ENCODE data around the gene CBFA2T3.

CBFA2T3 gene

DNA sequence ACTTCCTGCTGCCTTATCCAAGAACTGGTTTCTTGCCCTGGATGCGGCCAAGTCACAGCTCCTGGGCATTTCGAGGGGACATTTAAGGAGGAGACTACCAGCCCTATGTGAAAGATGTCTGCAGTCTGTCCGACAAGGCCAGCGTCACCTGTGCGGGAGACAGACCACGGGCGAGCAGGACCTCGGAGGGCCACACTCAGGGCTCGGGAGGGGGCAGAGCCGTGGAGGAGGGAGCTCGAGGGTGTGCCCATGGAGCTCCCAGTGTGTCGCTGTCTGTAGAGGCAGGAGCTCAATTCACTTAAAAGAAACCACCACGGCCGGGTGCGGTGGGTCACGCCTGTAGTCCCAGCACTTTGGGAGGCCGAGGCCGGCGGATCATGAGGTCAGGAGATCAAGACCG, 33.3 kb downstream of the CBFA2T3 start:
- H3K4me1 ChIP-seq (ENCODE audit: low read length), result peaks cover 26% of the 10 kb centered on the region
- no peak overlapping the region for H3K9ac ChIP-seq (ENCODE audit: low read length)
- H3K9me3 ChIP-seq (ENCODE audit: insufficient read depth, low read length), result no peaks in the 10 kb centered on the region
- H4K20me1 ChIP-seq (ENCODE audit: insufficient read depth, low read length), result peaks cover 12% of the 10 kb centered on the region
- TF ChIP-seq, protein P1, sequence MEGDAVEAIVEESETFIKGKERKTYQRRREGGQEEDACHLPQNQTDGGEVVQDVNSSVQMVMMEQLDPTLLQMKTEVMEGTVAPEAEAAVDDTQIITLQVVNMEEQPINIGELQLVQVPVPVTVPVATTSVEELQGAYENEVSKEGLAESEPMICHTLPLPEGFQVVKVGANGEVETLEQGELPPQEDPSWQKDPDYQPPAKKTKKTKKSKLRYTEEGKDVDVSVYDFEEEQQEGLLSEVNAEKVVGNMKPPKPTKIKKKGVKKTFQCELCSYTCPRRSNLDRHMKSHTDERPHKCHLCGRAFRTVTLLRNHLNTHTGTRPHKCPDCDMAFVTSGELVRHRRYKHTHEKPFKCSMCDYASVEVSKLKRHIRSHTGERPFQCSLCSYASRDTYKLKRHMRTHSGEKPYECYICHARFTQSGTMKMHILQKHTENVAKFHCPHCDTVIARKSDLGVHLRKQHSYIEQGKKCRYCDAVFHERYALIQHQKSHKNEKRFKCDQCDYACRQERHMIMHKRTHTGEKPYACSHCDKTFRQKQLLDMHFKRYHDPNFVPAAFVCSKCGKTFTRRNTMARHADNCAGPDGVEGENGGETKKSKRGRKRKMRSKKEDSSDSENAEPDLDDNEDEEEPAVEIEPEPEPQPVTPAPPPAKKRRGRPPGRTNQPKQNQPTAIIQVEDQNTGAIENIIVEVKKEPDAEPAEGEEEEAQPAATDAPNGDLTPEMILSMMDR (IDR thresholded peaks at IDR 0.05; ENCODE audit: low read depth, low read length), result no peak
- TF ChIP-seq EZH2phosphoT487 (IDR thresholded peaks at IDR 0.05; ENCODE audit: low read depth), result no peak
- no peak overlapping the region for H3K4me3 ChIP-seq (ENCODE audit: low read length)
- no peak overlapping the region for H3K27ac ChIP-seq (ENCODE audit: low read length)
- H3K36me3 ChIP-seq (replicated peaks; ENCODE audit: low read depth, low read length), result no peaks in the 10 kb centered on the region
- no peaks in the 10 kb centered on the region for H3K27me3 ChIP-seq (ENCODE audit: low read depth, low read length)
- H2AFZ ChIP-seq (ENCODE audit: low read depth, low read length), result no peak overlapping the region
- peaks cover 30% of the 10 kb centered on the region for H3K79me2 ChIP-seq (ENCODE audit: low read length)
- no peak overlapping the region for H3K4me2 ChIP-seq (ENCODE audit: low read length)

DNA sequence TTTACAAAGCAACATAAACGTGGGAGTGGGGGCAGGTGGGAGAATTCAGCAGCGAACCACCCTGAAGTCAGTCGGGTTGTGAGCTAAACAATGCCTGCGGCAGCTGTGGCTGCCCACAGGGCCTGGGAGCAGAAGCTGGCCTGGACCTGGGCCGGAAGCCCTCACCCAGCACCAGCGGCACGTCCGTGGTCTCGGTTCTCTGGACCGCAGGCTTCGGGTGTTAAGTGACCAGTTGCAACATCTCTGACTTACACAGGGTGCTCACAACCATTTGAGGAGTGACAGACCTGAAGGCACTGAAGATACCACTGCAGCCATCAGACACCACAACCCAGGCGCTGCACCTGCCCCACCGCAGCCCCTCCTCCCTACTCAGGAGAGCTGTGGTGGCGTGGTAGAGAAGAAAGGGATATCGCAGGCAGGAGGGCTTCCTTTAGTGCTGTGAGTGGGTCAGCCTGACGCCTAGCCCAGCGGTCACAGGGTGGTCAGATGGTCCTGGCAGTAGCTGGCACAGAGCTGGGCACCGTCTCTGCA, 33.8 kb downstream of the CBFA2T3 start:
- H3K36me3 ChIP-seq (replicated peaks; ENCODE audit: low read depth, low read length), result peaks cover 2% of the 10 kb centered on the region
- no peak overlapping the region for H3K9ac ChIP-seq (ENCODE audit: low read length)
- H3K4me2 ChIP-seq (ENCODE audit: low read length), result peak overlapping the region; percentile 97
- peaks cover 32% of the 10 kb centered on the region for H3K4me1 ChIP-seq (ENCODE audit: low read length)
- H2AFZ ChIP-seq (ENCODE audit: low read depth, low read length), result no peak overlapping the region
- no peaks in the 10 kb centered on the region for H3K9me3 ChIP-seq (ENCODE audit: insufficient read depth, low read length)
- H3K4me3 ChIP-seq (ENCODE audit: low read length), result no peak overlapping the region
- peaks cover 35% of the 10 kb centered on the region for H3K79me2 ChIP-seq (ENCODE audit: low read length)
- peaks cover 18% of the 10 kb centered on the region for H4K20me1 ChIP-seq (ENCODE audit: insufficient read depth, low read length)
- TF ChIP-seq, protein P1 (IDR thresholded peaks at IDR 0.05; ENCODE audit: low read depth, low read length), result no peak
- TF ChIP-seq EZH2phosphoT487 (IDR thresholded peaks at IDR 0.05; ENCODE audit: low read depth), result no peak
- no peak overlapping the region for H3K27ac ChIP-seq (ENCODE audit: low read length)
- H3K27me3 ChIP-seq (ENCODE audit: low read depth, low read length), result no peaks in the 10 kb centered on the region

DNA sequence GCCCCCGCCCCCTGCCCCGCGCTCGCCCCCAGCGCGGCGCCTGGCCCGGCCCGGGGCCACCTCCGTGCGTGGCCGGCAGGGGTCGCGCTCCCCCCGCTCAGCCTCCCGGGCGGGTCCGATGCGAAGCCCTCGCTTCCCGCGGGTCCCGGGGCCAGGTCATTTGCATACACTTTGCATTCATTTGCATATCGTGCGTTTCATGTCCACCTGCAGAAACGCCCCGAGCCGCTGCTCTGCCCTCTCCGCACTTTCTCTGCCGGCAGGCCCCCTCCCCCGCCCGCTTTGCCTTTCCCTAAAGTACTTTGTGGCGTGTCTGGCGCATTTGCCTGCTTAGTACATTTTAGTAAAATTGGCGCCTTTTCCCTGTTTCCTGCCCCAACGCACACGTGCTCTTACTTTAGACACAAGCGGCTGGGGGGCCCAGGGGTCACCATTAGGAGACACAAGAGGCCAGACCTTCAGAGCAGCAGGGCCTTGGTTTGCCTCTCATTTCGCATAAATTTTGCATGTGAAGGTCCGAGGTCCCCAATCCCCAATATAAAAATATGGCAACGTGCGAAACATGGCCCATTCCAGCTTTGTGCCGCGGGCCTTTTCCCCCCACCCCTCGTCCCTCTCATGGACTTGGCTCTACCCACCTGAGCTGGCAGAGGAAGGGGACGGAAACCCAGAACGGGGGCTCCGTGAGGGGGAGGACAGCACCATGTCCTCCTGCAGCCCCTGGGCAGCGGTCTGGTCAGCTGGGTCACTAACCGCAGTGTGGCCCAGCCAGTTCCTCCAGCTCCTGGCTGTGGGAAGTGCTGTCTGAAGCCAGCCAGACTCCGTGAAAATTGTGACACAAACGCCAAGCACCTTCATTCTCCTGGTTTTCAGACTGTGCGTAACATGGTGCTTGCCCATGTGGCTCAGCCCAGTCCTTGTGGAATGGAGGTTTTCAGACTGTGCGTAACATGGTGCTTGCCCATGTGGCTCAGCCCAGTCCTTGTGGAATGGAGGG, 34.8 kb downstream of the CBFA2T3 start:
- Histone ChIP-seq H3K27ac (ENCODE audit: low read length) (peak overlapping the region; percentile 41), H3K9ac (ENCODE audit: low read length) (peak overlapping the region; percentile 72), H3K9me3 (ENCODE audit: insufficient read depth, low read length) (no peaks in the 10 kb centered on the region), H3K4me3 (ENCODE audit: low read length) (peak overlapping the region; percentile 75), H4K20me1 (ENCODE audit: insufficient read depth, low read length) (peaks cover 28% of the 10 kb centered on the region), H3K36me3 (replicated peaks; ENCODE audit: low read depth, low read length) (peaks cover 12% of the 10 kb centered on the region), H3K79me2 (ENCODE audit: low read length) (peaks cover 45% of the 10 kb centered on the region), H3K27me3 (ENCODE audit: low read depth, low read length) (no peaks in the 10 kb centered on the region), H3K4me1 (ENCODE audit: low read length) (peaks cover 34% of the 10 kb centered on the region), H3K4me2 (ENCODE audit: low read length) (peak overlapping the region; percentile 97), H2AFZ (ENCODE audit: low read depth, low read length) (no peak overlapping the region)
- TF ChIP-seq, protein P1 (IDR thresholded peaks at IDR 0.05; ENCODE audit: low read depth, low read length), result peak; percentile 50
- no peak for TF ChIP-seq EZH2phosphoT487 (IDR thresholded peaks at IDR 0.05; ENCODE audit: low read depth)
